NB4 (cell line): ENCODE results near the gene FEM1C.

Experiments used
- DNase-seq: peaks from one replicate; pipeline ENCODE4 v3.0.0; 2010; ENCODE audit warnings: low read depth
- H3K4me3 ChIP-seq: one replicate; pipeline ENCODE4 v1.5.1; 2011; ENCODE audit warnings: mild to moderate bottlenecking, low read depth, low read length, moderate library complexity
- CTCF ChIP-seq: IDR thresholded peaks from one replicate; pipeline ENCODE4 v1.5.1; 2012; ENCODE audit warnings: low read depth, low read length
- MAX ChIP-seq: IDR thresholded peaks from 2 replicates; pipeline ENCODE4 v1.6.1; 2011; ENCODE audit warnings: low read depth, low read length
- MYC ChIP-seq: IDR thresholded peaks from 2 replicates; pipeline ENCODE4 v1.6.1; 2011; ENCODE audit warnings: low read depth, low read length
- POLR2A ChIP-seq: IDR thresholded peaks from 2 replicates; pipeline ENCODE4 v1.6.1; 2011; ENCODE audit warnings: mild to moderate bottlenecking; ENCODE audit not compliant: insufficient read length; ENCODE audit errors: extremely low read depth

FEM1C gene

GRCh38 chr5:115565233-115565632, 20.7 kb upstream of the FEM1C start:
- no peak for DNase-seq
- no peak overlapping the region for H3K4me3 ChIP-seq
- TF ChIP-seq MAX (no peak), CTCF (no peak), POLR2A (no peak), MYC (no peak)

GRCh38 chr5:115561176-115561575, 16.6 kb upstream of the FEM1C start:
- no peak for DNase-seq
- TF ChIP-seq POLR2A (no peak), CTCF (no peak), MYC (no peak), MAX (no peak)
- H3K4me3 ChIP-seq: no peak overlapping the region

GRCh38 chr5:115559524-115559923, 14.9 kb upstream of the FEM1C start:
- TF ChIP-seq MYC (no peak), CTCF (no peak), POLR2A (no peak), MAX (no peak)
- no peak for DNase-seq
- no peak overlapping the region for H3K4me3 ChIP-seq

GRCh38 chr5:115558388-115558956, 13.9 kb upstream of the FEM1C start:
- no peak for TF ChIP-seq MAX
- no peak for TF ChIP-seq MYC
- no peak for TF ChIP-seq CTCF
- H3K4me3 ChIP-seq: no peak overlapping the region
- no peak for DNase-seq

- TF ChIP-seq POLR2A (no peak), MYC (no peak), MAX (no peak), CTCF (no peak)
- no peak overlapping the region for H3K4me3 ChIP-seq
- DNase-seq: peak; percentile 17
These were observed 13.3 kb upstream of the FEM1C start for GRCh38 chr5:115557667-115558387.

GRCh38 chr5:115556276-115556675, 11.7 kb upstream of the FEM1C start:
- TF ChIP-seq CTCF: no peak
- TF ChIP-seq POLR2A: no peak
- no peak for TF ChIP-seq MYC
- TF ChIP-seq MAX: no peak
- DNase-seq: no peak

More at GRCh38 chr5:115556276-115556675, 11.7 kb upstream of the FEM1C start:
- H3K4me3 ChIP-seq: no peak overlapping the region
